HEK293 (cell line): ENCODE measurements around the gene APOA5.

ENCODE experiments used
- CTCF ChIA-PET: fragments of 350-600 bp; formaldehyde crosslinking; extraction: SDS; loops from one replicate; lab custom pipeline; 2021; ENCODE audit warnings: antibody characterized with exemption; lab: Yijun Ruan, JAX
- POLR2A ChIA-PET: fragments of 300-600 bp; formaldehyde crosslinking; extraction: SDS; loops from one replicate; lab custom pipeline; 2020; ENCODE audit warnings: antibody characterized with exemption, inconsistent platforms; lab: Yijun Ruan, JAX
- H3K27ac ChIP-seq: fragments of 200-500 bp; sonication (Bioruptor generic); 2 replicates; pipeline ENCODE4 v1.5.1; 2014; ENCODE audit warnings: low read depth, low read length, control low read depth, inconsistent platforms; ENCODE audit errors: extremely low read depth
- H3K36me3 ChIP-seq, 2 experiments: fragments of 200-500 bp in 1 of 2; sonication (Bioruptor generic) in 1 of 2; 1 replicate in 1 of 2; 2 replicates in 1 of 2; pipeline ENCODE4 v1.5.1; 2014 to 2017; ENCODE audit warnings: inconsistent platforms in 2 of 2, low read length in 2 of 2; ENCODE audit not compliant: control insufficient read depth in 2 of 2, insufficient read depth in 1 of 2
- H3K4me1 ChIP-seq: fragments of 200-500 bp; sonication (Bioruptor generic); 2 replicates; pipeline ENCODE4 v1.5.1; 2014; ENCODE audit warnings: mild to moderate bottlenecking, low read length, inconsistent platforms; ENCODE audit not compliant: control insufficient read depth, insufficient read depth
- H3K4me3 ChIP-seq: 2 replicates; pipeline ENCODE4 v1.5.1; 2011; ENCODE audit warnings: low read depth, mild to moderate bottlenecking, control low read depth, low read length, moderate library complexity
- H3K9me3 ChIP-seq: fragments of 200-500 bp; sonication (Bioruptor generic); 2 replicates; pipeline ENCODE4 v1.5.1; 2014; ENCODE audit warnings: low read depth, low read length, inconsistent platforms; ENCODE audit not compliant: control insufficient read depth, insufficient read depth
- BCL11A ChIP-seq: fragments of 450-650 bp; formaldehyde crosslinking; IDR thresholded peaks from 2 replicates; pipeline ENCODE4 v1.5.1; 2016; ENCODE audit warnings: low read depth, missing biosample characterization, missing genetic modification characterization
- EGR2 ChIP-seq: fragments of 450-650 bp; formaldehyde crosslinking; IDR thresholded peaks from 2 replicates; pipeline ENCODE4 v1.5.1; 2016; ENCODE audit warnings: low read depth, missing biosample characterization, missing genetic modification characterization
- GLIS2 ChIP-seq: fragments of 450-650 bp; formaldehyde crosslinking; IDR thresholded peaks from 2 replicates; pipeline ENCODE4 v1.5.1; 2016; ENCODE audit warnings: missing biosample characterization, missing genetic modification characterization
- KLF16 ChIP-seq: fragments of 450-650 bp; formaldehyde crosslinking; IDR thresholded peaks from 2 replicates; pipeline ENCODE4 v1.5.1; 2017; ENCODE audit warnings: missing biosample characterization, missing genetic modification characterization
- KLF7 ChIP-seq: fragments of 450-650 bp; formaldehyde crosslinking; IDR thresholded peaks from 2 replicates; pipeline ENCODE4 v1.5.1; 2016; ENCODE audit warnings: missing biosample characterization, missing genetic modification characterization, borderline replicate concordance
- KLF9 ChIP-seq: fragments of 450-650 bp; formaldehyde crosslinking; IDR thresholded peaks from 2 replicates; pipeline ENCODE4 v1.5.1; 2016; ENCODE audit warnings: missing biosample characterization, missing genetic modification characterization, low read depth
- PRDM6 ChIP-seq: fragments of 450-650 bp; formaldehyde crosslinking; IDR thresholded peaks from 2 replicates; pipeline ENCODE4 v1.5.1; 2017; ENCODE audit warnings: missing biosample characterization, missing genetic modification characterization
- RBAK ChIP-seq: fragments of 450-650 bp; formaldehyde crosslinking; IDR thresholded peaks from 2 replicates; pipeline ENCODE4 v1.5.1; 2016; ENCODE audit warnings: missing biosample characterization, missing genetic modification characterization
- ZBTB6 ChIP-seq: fragments of 450-650 bp; formaldehyde crosslinking; IDR thresholded peaks from 2 replicates; pipeline ENCODE4 v1.5.1; 2017; ENCODE audit warnings: missing biosample characterization, missing genetic modification characterization
- ZFHX2 ChIP-seq: fragments of 450-650 bp; formaldehyde crosslinking; conservative IDR thresholded peaks from 2 replicates; pipeline ENCODE4 v1.5.1; 2016; ENCODE audit warnings: missing biosample characterization, missing genetic modification characterization
- ZNF138 ChIP-seq: fragments of 450-650 bp; formaldehyde crosslinking; IDR thresholded peaks from 2 replicates; pipeline ENCODE4 v1.5.1; 2016; ENCODE audit warnings: missing biosample characterization, missing genetic modification characterization, borderline replicate concordance
- ZNF155 ChIP-seq: fragments of 450-650 bp; formaldehyde crosslinking; IDR thresholded peaks from 2 replicates; pipeline ENCODE4 v1.5.1; 2016; ENCODE audit warnings: missing biosample characterization, missing genetic modification characterization
- ZNF211 ChIP-seq: fragments of 450-650 bp; formaldehyde crosslinking; IDR thresholded peaks from 2 replicates; pipeline ENCODE4 v1.5.1; 2016; ENCODE audit warnings: low read depth, missing biosample characterization, missing genetic modification characterization
- ZNF214 ChIP-seq: fragments of 450-650 bp; formaldehyde crosslinking; IDR thresholded peaks from 2 replicates; pipeline ENCODE4 v1.5.1; 2017; ENCODE audit warnings: missing biosample characterization, mild to moderate bottlenecking, missing genetic modification characterization, borderline replicate concordance
- ZNF274 ChIP-seq, 2 experiments: fragments of 200-500 bp in 1 of 2; fragments of 450-650 bp in 1 of 2; sonication (Bioruptor generic) in 1 of 2; formaldehyde crosslinking in 1 of 2; IDR thresholded peaks; 2 replicates each; pipeline versions ENCODE4 v1.5.1 to v1.6.1; 2014 to 2016; ENCODE audit warnings: borderline replicate concordance in 1 of 2, inconsistent platforms in 1 of 2, low read length in 1 of 2, missing biosample characterization in 1 of 2, missing genetic modification characterization in 1 of 2
- ZNF324 ChIP-seq: fragments of 450-650 bp; formaldehyde crosslinking; IDR thresholded peaks from 2 replicates; pipeline ENCODE4 v1.5.1; 2016; ENCODE audit warnings: missing biosample characterization, missing genetic modification characterization
- ZNF335 ChIP-seq: fragments of 450-650 bp; formaldehyde crosslinking; conservative IDR thresholded peaks from 2 replicates; pipeline ENCODE4 v1.5.1; 2016; ENCODE audit warnings: missing biosample characterization, missing genetic modification characterization
- ZNF341 ChIP-seq: fragments of 450-650 bp; formaldehyde crosslinking; IDR thresholded peaks from 2 replicates; pipeline ENCODE4; 2016; ENCODE audit warnings: low read depth, missing biosample characterization, missing genetic modification characterization
- ZNF350 ChIP-seq: fragments of 450-650 bp; formaldehyde crosslinking; IDR thresholded peaks from 2 replicates; pipeline ENCODE4 v1.5.0; 2017; ENCODE audit warnings: missing biosample characterization, mild to moderate bottlenecking, missing genetic modification characterization
- ZNF585B ChIP-seq: fragments of 450-650 bp; formaldehyde crosslinking; IDR thresholded peaks from 2 replicates; pipeline ENCODE4 v1.5.1; 2016; ENCODE audit warnings: missing biosample characterization, missing genetic modification characterization
- ZNF600 ChIP-seq: fragments of 450-650 bp; formaldehyde crosslinking; IDR thresholded peaks from 2 replicates; pipeline ENCODE4 v1.5.1; 2016; ENCODE audit warnings: missing biosample characterization, missing genetic modification characterization
- ZNF626 ChIP-seq: fragments of 450-650 bp; sonication (Bioruptor Pico); formaldehyde crosslinking; IDR thresholded peaks from 2 replicates; pipeline ENCODE4 v1.5.1; 2018; ENCODE audit warnings: missing biosample characterization, missing genetic modification characterization, inconsistent platforms
- ZNF701 ChIP-seq: fragments of 450-650 bp; formaldehyde crosslinking; IDR thresholded peaks from 2 replicates; pipeline ENCODE4 v1.5.1; 2016; ENCODE audit warnings: missing biosample characterization, missing genetic modification characterization
- ZNF704 ChIP-seq: fragments of 450-650 bp; formaldehyde crosslinking; IDR thresholded peaks from 2 replicates; pipeline ENCODE4 v1.5.1; 2016; ENCODE audit warnings: missing biosample characterization, missing genetic modification characterization
- ZNF768 ChIP-seq: fragments of 450-650 bp; formaldehyde crosslinking; IDR thresholded peaks from 2 replicates; pipeline ENCODE4 v1.5.1; 2018; ENCODE audit warnings: missing biosample characterization, mild to moderate bottlenecking, missing genetic modification characterization

Gene APOA5

GRCh38 chr11:116774661-116775060, 17.0 kb downstream of the APOA5 start (continued):
- peak; percentile 49 for TF ChIP-seq ZNF335 (tag by site-specific recombination)
- TF ChIP-seq, all 188 proteins: peak for 3

- Histone ChIP-seq H3K27ac (0 out of 2 replicates have a peak overlapping the region, but pooled peaks have one; percentile 26), H3K4me3 (peak overlapping the region; percentile 96)
- CTCF ChIA-PET: interaction anchor here (0.6 to 1.4 kb wide), 3 partner anchors 13 to 338 kb away, joined by 3 to 7 read pairs (median 3); partner anchors contain the start of gene APOA5
- TF ChIP-seq PRDM6 (tag by site-specific recombination) (0 out of 2 replicates have a peak, but pooled peaks have one; percentile 20), RBAK (tag by site-specific recombination) (no peak)
- TF ChIP-seq, all 188 proteins: peak for 1
- Histone ChIP-seq H3K36me3 (peaks cover 0 to 45% of the 10 kb centered on the region in 2 experiments; a peak in 1 of 3 replicates), H3K4me1 (peaks cover 4% of the 10 kb centered on the region; the same call in 1 of the 2 replicates), H3K9me3 (no peaks in the 10 kb centered on the region)
- POLR2A ChIA-PET: interaction anchor here (0.9 to 1.8 kb wide), 3 partner anchors 14 to 371 kb away, joined by 4 to 14 read pairs (median 9); partner anchors contain the start of genes PAFAH1B2 and ZPR1
Measured at GRCh38 chr11:116773203-116774097, 18.2 kb downstream of the APOA5 start.

GRCh38 chr11:116772443-116773202, 19.1 kb downstream of the APOA5 start, which contains the start of gene BUD13:
BUD13 (minus strand) TSS chr11:116772987; CDS start chr11:116772964, 23 bp downstream.
- peaks cover 4% of the 10 kb centered on the region; the same call in 1 of the 2 replicates for H3K4me1 ChIP-seq
- peak within 1 kb of the TSS; percentile 83 for H3K27ac ChIP-seq
- peaks cover 0 to 38% of the 10 kb centered on the region in 2 experiments for H3K36me3 ChIP-seq
- ChIA-PET CTCF (interaction anchor here (0.6 to 1.3 kb wide), 2 partner anchors 8 to 15 kb away, joined by 3 to 5 read pairs; no protein-coding TSS in a partner anchor), POLR2A (interaction anchor here (1.4 to 1.8 kb wide), 2 partner anchors 15 to 327 kb away, joined by 4 to 14 read pairs; partner anchors contain the start of gene ZPR1)
- H3K4me3 ChIP-seq: peak within 1 kb of the TSS; percentile 96
- H3K9me3 ChIP-seq: no peaks in the 10 kb centered on the region
- TF ChIP-seq ZNF214 (tag by site-specific recombination) (no peak), ZNF600 (tag by site-specific recombination) (peak; percentile 34), ZNF341 (tag by site-specific recombination) (peak; percentile 53), RBAK (tag by site-specific recombination) (no peak), ZNF211 (tag by site-specific recombination) (no peak), KLF9 (peak; percentile 69), ZNF350 (tag by site-specific recombination) (no peak), ZNF155 (tag by site-specific recombination) (no peak), ZNF274 (IDR thresholded peaks at IDR 0.05; ENCODE audit: low read length) (no peak), ZNF274 (tag by site-specific recombination; IDR thresholded peaks at IDR 0.05; ENCODE audit: borderline replicate concordance) (no peak), EGR2 (tag by site-specific recombination) (peak; percentile 31; the same call in 1 of the 2 replicates), ZBTB6 (tag by site-specific recombination) (peak; percentile 22; the same call in 1 of the 2 replicates), ZNF701 (no peak), KLF16 (tag by site-specific recombination) (peak; percentile 65; the same call in 1 of the 2 replicates), ZNF138 (tag by site-specific recombination) (no peak), BCL11A (0 out of 2 replicates have a peak, but pooled peaks have one; percentile 28), ZNF585B (no peak), ZNF626 (tag by site-specific recombination) (no peak), GLIS2 (tag by site-specific recombination) (peak; percentile 67), ZNF335 (tag by site-specific recombination) (peak; percentile 89), ZNF324 (tag by site-specific recombination) (peak; percentile 77), ZNF768 (tag by site-specific recombination) (no peak), ZNF704 (tag by site-specific recombination) (no peak), ZFHX2 (peak; percentile 69), KLF7 (tag by site-specific recombination) (no peak)
